HK-2 (cell line): ENCODE data around the gene SLC5A10.
"Not testable (repeated sequence)": the region's sequence is repeated elsewhere in the genome, so short reads cannot be mapped to it uniquely, and the experiment has no call there.

ENCODE experiments used
- DNase-seq: peaks from one replicate; pipeline ENCODE4 v3.0.0-alpha.2; 2018; ENCODE audit not compliant: unreplicated experiment

The SLC5A10 gene

DNA sequence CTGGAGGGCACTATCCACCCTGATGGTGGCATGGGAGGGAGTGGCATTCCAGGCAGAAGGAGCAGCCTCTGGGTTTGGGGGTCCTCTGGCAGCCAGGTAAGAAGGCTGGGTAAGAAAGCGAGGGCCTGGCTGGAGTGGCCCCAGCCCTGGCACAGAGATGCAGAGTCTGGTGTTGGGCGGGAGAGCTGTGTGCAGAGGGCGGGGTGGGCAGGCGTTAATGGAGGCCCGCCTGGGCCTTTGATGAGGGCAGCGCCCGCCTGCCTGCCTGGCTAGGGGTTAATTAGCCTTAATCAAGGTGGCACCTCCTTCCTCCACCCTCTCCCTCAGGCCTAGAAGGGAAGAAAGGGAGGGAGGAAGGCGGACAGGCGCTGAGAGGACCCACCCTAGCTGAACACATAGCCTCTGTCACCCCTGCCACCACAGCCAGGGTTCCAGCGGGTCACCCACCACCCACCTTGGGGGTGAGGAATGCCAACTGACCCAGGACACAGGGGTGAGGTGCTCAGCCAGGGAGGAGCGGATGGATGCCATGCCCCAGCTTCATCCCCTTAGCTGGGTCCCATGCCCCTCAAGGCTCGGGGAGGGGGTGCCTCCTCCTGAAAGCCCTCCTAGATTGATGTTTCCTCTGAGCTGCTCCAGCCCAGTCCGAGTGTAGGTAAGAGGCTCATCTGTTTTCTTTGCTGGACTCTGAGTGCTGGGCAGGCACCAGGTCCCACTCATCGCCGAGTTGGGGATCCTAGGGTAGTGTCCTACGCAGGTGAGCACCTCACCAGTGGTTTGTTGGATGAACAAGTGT lies 66.0 kb downstream of the SLC5A10 start:
- DNase-seq = no peak

DNA sequence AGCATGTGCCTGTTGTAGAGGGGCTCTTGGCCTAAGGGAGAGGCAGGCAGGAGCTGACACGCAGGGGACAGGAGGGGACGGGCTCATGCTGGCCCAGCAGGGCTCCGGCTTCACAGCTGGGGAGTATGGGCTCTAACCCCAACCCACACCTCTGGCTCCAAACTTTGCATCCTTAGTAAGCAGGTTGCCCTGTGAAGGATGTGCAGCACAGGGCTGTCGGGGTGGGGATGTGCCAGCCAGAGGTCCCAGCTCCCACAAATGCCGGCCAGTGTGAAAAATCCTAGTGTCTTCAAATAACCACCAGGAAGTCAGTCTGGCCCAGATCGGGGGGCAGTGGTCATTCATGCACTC lies 66.6 kb downstream of the SLC5A10 start:
- DNase-seq = no peak

DNA sequence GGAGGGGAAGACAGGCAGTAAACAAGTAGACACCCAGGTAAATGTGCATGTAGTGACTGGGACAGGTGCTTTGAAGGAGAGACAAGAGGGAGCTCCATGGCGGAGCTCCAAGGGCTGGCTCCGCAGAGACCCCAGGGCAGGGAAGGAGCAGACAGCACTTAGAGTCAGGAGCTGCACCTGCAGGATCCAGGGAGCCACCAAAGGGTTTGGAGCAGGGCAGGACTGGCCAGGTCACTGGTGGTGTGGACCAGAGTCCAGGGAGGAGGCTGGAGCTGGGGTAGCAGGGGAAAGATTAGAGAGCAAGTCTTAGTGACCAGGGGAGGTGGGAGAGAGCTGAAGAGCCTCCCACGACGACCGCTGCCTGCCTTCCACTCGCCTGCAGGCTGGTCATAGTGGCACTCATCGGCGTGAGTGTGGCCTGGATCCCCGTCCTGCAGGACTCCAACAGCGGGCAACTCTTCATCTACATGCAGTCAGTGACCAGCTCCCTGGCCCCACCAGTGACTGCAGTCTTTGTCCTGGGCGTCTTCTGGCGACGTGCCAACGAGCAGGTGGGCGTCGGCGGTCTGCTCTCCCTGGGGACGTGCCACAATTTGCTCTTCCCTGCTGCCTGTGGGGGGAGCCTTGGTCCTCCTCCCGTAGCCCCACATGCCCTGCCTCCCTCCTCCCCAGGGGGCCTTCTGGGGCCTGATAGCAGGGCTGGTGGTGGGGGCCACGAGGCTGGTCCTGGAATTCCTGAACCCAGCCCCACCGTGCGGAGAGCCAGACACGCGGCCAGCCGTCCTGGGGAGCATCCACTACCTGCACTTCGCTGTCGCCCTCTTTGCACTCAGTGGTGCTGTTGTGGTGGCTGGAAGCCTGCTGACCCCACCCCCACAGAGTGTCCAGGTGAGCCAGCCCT lies 67.3 kb downstream of the SLC5A10 start:
- DNase-seq = no peak

DNA sequence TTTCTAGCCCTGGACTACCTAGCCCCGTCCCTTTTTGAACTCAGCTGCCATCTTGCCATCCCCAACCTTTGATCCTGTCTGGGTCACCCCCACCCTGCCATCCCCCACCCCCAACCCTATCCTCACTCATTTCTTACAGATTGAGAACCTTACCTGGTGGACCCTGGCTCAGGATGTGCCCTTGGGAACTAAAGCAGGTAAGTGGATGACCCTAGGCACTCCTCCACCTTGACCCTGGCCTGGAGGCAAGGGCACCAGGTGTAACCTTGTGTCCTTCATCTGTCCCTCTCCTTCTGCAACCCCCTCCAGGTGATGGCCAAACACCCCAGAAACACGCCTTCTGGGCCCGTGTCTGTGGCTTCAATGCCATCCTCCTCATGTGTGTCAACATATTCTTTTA lies 68.1 kb downstream of the SLC5A10 start:
- DNase-seq = no peak

GRCh38 chr17:19021011-19021621 lies 69.2 kb downstream of the SLC5A10 start:
- DNase-seq = not testable (repeated sequence)

GRCh38 chr17:19021622-19022083 lies 69.7 kb downstream of the SLC5A10 start:
- DNase-seq = no peak

DNA sequence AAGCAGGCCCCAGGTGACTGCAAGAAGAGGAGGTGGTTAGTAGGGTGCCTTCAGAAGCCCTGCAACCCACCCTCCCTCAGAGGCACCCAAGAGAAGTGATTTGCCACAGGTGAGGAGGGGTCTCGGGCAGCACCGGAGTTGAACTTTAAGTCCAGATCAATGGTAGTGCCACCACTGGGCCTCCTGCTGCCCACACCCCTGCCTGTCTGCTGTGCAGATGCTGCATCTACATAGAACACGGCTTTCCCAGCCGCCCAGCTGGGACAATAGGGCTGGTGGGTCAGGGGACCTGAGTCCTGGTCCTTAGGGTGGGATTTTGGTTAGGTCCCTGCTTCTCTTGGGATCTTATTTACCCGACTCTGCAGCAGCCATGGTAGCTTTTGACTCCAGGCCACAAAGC lies 70.2 kb downstream of the SLC5A10 start:
- DNase-seq = no peak

DNA sequence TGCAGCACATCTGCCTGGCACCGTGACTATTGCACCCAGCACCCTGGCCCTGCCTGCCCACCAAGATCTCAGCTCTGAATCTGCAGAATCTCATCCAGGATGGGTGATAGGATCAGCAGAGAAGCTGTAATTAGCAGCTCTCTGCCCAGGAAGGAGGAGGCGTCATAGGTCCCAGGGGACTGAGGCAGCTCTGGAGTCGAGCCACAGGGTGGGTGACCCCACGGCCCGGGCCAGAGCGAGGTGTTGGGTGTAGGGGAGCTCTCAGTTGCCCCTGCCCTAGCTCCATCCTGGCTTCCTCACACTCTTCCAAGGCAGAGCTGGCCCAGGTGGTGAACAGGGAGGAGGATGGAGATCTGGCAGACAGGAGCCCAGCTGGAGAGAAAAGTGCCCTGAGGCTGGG lies 70.8 kb downstream of the SLC5A10 start:
- DNase-seq = no peak

- DNase-seq = no peak
Measured at GRCh38 chr17:19023209-19023999, 71.4 kb downstream of the SLC5A10 start.

DNA sequence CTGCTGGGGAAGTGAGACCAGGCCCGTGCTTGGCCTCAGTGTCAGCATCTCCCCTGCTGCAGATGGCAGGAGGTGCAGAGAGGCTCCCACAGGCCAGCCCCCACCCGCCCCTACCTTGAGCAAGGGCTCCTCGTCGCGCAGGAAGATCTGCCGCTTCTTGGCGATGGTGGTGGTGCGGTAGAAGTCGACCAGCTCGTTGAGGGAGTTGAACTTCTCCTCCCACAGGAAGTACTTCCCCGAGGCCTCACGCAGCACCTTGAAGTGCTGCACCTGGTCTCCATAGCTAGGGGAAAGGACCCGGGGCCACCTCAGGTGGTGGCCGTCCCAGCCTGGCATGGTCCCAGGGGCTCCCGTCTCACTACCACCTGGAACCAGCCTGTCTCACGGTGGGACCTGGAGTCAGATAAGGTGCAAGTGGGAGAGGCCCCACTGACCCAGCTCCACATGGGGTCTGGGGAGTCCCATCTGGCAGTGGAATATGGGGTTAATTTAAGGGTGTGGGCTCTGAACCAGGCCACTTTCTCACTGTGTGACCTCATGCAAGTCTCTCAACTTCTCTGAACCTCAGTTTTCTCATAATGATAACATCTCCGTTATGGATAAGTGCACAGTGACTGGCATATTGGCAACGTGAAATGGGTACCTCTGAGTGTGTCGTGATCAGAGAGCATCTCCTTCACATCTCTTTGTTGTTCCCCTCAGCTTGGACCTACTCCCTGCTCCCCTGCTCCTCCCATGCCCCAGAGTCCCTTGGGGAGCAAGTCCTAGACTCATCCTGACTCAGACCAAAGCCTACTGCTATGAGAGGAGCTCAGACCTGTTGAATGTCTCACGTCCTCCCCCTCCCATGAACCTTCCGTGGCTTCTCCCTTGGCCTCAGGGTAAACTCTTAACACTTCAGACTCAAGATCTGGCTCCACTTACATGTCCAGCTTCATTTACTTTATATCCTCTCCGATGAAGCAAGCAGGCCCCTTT lies 72.4 kb downstream of the SLC5A10 start:
- no peak for DNase-seq

DNA sequence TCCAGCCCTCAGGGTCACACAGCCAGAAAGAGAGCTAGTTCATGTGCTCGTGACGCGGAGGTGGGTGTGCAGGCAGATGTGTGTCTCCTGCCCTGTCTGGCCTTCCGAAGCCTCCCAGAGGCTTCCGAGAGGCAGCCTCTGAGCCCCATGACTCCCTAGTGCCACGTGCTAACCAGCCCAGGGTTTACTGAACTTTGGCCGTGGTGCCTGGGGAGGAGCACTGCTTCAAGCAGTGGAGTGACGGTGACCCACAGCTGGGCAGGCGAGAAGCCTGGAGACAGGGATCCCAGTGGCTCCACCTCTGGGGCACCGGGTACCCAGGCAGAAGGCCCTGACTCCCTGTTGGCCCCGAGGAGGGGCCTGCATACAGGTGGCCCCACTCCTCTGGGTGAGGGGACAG lies 76.7 kb downstream of the SLC5A10 start:
- DNase-seq = not testable (repeated sequence)

- not testable (repeated sequence) for DNase-seq
Measured at GRCh38 chr17:19029740-19030139, 77.8 kb downstream of the SLC5A10 start.

DNA sequence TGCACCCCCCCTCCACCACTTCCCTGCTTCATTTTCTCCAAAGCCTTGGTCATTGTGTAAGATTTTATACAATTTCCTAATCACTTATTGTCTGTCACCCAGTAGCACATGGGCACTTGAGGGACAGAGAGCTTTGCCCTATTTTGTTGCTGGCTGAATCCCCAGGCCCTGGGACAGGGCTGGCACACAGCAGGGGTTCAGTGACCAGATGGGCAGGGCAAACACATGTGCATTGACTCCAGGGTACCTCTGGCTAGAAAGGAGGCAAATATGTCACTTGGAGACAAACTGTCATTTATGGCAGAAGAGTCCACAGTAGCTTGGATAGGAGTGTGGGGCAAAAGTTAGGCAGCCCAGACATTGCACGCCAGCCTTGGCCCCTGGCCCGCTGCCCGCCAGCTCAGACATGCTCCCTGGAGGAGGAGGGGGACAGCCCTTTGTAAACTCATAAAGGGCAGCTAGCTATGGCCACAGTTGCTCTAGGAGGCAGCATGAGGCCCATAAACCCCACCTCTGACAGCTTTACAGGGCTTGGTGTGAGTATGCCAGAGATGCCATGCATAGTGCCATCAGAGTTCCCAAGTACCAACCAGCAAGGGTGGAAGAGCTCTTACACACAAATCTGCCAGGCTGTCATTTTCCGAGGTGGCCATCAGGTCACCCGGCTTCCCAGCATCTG lies 78.9 kb downstream of the SLC5A10 start:
- DNase-seq = not testable (repeated sequence)

GRCh38 chr17:19031729-19032128 lies 79.8 kb downstream of the SLC5A10 start:
- DNase-seq = not testable (repeated sequence)

GRCh38 chr17:19032377-19032988 lies 80.5 kb downstream of the SLC5A10 start:
- not testable (repeated sequence) for DNase-seq

DNA sequence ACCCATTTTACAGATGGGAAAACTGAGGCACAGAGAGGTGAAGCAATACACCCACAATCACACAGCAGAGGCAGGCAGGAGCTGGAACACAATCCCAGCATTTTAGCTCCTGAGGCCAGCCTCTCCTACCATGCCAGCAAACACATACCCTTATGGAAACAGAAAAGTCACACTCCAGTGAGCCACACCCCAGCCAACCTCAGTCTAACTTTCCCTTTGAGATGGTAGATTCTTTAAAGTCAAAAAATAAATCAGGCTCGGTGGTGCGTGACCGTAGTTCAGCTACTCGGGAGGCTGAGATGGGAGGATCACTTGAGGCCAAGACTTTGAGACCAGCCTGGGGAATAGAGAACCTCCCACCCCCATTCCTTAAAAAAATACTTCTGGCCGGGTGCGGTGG lies 84.2 kb downstream of the SLC5A10 start:
- DNase-seq = not testable (repeated sequence)

DNA sequence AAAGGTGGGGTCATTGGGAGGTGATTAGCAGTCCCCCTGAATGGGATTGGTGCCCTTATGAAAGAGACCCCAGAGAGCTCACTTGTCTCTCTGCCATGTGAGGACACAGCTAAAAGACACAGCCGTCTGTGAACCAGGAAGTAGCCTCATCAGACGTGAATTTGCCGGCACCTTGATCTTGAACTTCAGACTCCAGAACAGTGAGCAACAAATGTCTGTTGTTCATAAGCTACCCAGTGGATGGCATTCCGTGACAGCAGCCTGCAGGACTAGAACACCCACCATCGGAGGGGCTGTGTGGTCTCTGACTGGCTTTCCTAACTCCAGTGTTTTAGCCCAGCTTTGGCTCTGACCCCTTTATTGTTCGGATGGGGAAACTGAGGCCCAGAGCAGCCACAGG lies 85.6 kb downstream of the SLC5A10 start:
- not testable (repeated sequence) for DNase-seq

- DNase-seq = not testable (repeated sequence)
Measured at GRCh38 chr17:19038007-19038406, 86.0 kb downstream of the SLC5A10 start.

GRCh38 chr17:19038730-19039129 lies 86.8 kb downstream of the SLC5A10 start:
- not testable (repeated sequence) for DNase-seq
